Measurements from ENCODE around the gene SCUBE3. TPM values are rescaled to one million over a fixed set of nuclear protein-coding genes. Genes with fewer than 3 reads are reported as not detected.

Gene SCUBE3
- polyA plus RNA-seq, 6 donors from 2014 or later: 0.10 to 0.43 (median 0.25) TPM; not detected in 1

GRCh38 chr6:35259948-35260590, 46.3 kb downstream of the SCUBE3 start:
- no peaks in the 10 kb centered on the region for H3K27me3 Mint-ChIP-seq
- H3K9me3 Mint-ChIP-seq: no peaks in the 10 kb centered on the region
- no peaks in the 10 kb centered on the region for H3K36me3 Mint-ChIP-seq
- peak overlapping the region; percentile 97 to 100 (median 100) for H3K27ac Mint-ChIP-seq
- peak; percentile 67 to 68 for ATAC-seq (ENCODE audit: low read depth in 2 of 2)
- peaks cover 44 to 59% (median 55%) of the 10 kb centered on the region in 3 donors for H3K4me1 Mint-ChIP-seq
- peak overlapping the region; percentile 88 to 98 (median 93) for H3K4me3 Mint-ChIP-seq
- peak; percentile 87 for DNase-seq

DNA sequence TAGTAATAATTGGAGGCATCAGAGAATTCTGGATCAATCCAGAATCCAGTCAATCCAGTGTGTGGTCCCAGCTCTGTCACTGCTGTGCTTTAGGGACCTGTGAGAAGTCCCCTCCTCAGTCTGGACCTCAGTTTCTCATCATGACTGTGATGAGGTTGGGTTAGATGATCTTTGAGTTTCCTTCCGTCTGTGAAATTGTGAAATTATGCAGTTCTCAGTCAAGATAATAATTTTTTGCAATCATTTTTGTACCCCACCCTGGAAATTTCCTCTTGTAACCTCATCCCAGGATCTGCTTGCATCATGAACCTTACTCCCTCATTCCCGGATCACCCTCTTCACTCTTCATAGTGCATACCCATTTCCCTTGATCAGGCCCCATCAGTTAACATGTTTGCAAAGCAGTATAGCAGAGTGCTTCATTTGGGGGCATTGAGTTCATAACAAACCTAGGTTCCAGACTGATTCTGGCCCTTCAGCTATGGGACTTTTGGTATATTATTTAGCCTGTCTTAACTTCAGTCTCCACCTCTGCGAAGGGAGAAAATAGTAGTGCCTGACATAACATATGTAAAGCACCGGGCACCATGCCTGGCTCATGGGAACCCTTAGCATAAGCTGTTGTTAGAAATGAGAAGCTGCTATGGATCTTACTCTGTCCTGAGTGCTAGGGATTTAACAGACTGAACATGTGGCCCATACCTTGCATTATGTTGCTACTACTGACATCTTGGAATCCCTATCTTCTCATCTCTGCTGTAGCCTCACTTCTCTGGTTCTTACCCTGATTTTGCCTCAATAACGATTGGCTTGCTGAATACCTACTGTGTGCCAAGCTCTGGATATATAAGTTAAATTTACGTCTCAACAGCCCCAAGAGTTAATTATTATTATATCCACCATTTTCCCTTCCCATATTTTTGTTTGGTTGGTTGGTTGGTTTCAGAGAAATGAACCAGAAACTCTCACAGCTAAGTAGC, 47.1 kb downstream of the SCUBE3 start:
- DNase-seq: no peak
- peaks cover 49 to 66% (median 61%) of the 10 kb centered on the region in 3 donors for H3K4me1 Mint-ChIP-seq
- peak overlapping the region; percentile 97 to 100 (median 100) for H3K27ac Mint-ChIP-seq
- no peaks in the 10 kb centered on the region for H3K36me3 Mint-ChIP-seq
- peak overlapping the region; percentile 64 to 98 (median 93) for H3K4me3 Mint-ChIP-seq
- H3K9me3 Mint-ChIP-seq: no peaks in the 10 kb centered on the region
- H3K27me3 Mint-ChIP-seq: no peaks in the 10 kb centered on the region
- no peak for ATAC-seq (ENCODE audit: low read depth in 2 of 2)

GRCh38 chr6:35262596-35262995, 48.8 kb downstream of the SCUBE3 start:
- Mint-ChIP-seq H3K9me3 (no peaks in the 10 kb centered on the region), H3K36me3 (no peaks in the 10 kb centered on the region), H3K27me3 (no peaks in the 10 kb centered on the region), H3K27ac (peak overlapping the region; percentile 65 to 97 (median 86)), H3K4me1 (peaks cover 50 to 68% (median 65%) of the 10 kb centered on the region in 3 donors), H3K4me3 (peak overlapping the region in 1 of 8 donors; percentile 63)
- no peak for ATAC-seq (ENCODE audit: low read depth in 2 of 2)
- DNase-seq: no peak

DNA sequence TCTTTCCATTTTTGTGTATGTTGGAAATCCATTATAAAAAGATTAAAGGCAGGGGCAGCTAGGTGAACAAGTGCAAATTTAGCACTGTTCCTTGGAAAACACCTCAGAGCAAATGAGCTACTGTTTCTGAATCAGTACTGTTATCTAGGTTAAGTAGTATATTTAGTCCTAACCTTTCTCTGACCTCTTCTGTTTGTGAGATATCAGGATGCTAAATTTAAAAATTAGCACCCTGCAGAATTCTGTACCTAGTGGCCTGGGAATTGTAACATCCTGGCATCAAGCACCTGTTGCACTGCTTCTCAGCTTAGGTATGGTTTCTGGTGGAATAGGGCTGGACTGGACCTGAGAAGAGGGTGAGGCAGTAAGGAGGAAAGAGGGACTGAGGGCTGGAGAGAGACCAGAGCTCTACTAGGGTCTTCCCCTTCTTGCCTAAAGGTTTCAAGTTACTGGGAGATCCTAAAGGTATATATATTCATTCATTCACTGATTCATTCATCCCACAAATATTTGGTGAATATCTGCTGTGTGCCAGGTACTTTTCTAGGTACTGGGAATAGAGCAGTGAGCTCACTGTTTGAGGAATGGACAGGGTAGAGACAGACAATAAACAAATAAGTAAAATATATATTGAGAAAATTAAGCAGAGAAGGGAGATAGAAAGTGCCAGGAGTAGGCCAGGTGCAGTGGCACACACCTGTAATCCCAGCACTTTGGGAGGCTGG, 51.0 kb downstream of the SCUBE3 start:
- H3K27me3 Mint-ChIP-seq: no peaks in the 10 kb centered on the region
- no peak overlapping the region for H3K4me3 Mint-ChIP-seq
- DNase-seq: no peak
- H3K27ac Mint-ChIP-seq: peak overlapping the region in 4 of 6 donors; percentile 1 to 97 (median 70)
- H3K4me1 Mint-ChIP-seq: peaks cover 46 to 60% (median 57%) of the 10 kb centered on the region in 3 donors
- H3K9me3 Mint-ChIP-seq: no peaks in the 10 kb centered on the region
- no peaks in the 10 kb centered on the region for H3K36me3 Mint-ChIP-seq
- ATAC-seq (ENCODE audit: low read depth in 2 of 2): no peak

- Mint-ChIP-seq H3K4me3 (no peak overlapping the region), H3K9me3 (no peaks in the 10 kb centered on the region), H3K27ac (peak overlapping the region; percentile 1 to 97 (median 36)), H3K36me3 (no peaks in the 10 kb centered on the region), H3K27me3 (no peaks in the 10 kb centered on the region), H3K4me1 (peaks cover 40 to 54% (median 53%) of the 10 kb centered on the region in 3 donors)
- DNase-seq (no peak), ATAC-seq (ENCODE audit: low read depth in 2 of 2) (no peak)
Measured at GRCh38 chr6:35265523-35265922, 51.8 kb downstream of the SCUBE3 start.

DNA sequence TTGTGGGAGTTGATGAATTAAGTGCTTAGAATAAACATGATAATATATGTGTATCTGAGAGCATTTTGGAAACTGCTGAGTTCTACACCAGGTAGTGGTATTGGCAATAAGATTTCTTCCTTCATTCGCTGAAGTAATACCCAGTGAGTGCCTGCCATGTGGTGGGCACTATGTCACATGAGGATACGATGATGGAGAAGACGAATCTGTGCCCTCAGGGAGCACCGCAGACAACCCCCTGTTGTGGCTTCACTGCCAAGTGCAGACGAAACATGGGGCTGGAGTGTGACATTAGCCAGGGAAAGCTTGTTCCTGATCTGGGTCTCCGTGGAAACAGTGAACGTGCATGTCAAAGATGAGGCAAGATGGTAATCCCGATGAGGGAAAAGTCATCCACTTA, 53.7 kb downstream of the SCUBE3 start:
- H3K27me3 Mint-ChIP-seq: no peaks in the 10 kb centered on the region
- H3K9me3 Mint-ChIP-seq: no peaks in the 10 kb centered on the region
- H3K4me1 Mint-ChIP-seq: peaks cover 25 to 40% (median 38%) of the 10 kb centered on the region in 3 donors
- DNase-seq (no peak), ATAC-seq (ENCODE audit: low read depth in 2 of 2) (no peak)
- no peaks in the 10 kb centered on the region for H3K36me3 Mint-ChIP-seq
- H3K4me3 Mint-ChIP-seq: no peak overlapping the region
- H3K27ac Mint-ChIP-seq: peak overlapping the region in 1 of 6 donors; percentile 67

GRCh38 chr6:35267897-35268296, 54.1 kb downstream of the SCUBE3 start:
- Mint-ChIP-seq H3K4me3 (no peak overlapping the region), H3K4me1 (peaks cover 20 to 36% (median 34%) of the 10 kb centered on the region in 3 donors), H3K27me3 (no peaks in the 10 kb centered on the region), H3K27ac (peak overlapping the region in 1 of 6 donors; percentile 39), H3K9me3 (no peaks in the 10 kb centered on the region), H3K36me3 (no peaks in the 10 kb centered on the region)
- no peak for ATAC-seq (ENCODE audit: low read depth in 2 of 2)
- DNase-seq: no peak

GRCh38 chr6:35272005-35272404, 58.2 kb downstream of the SCUBE3 start:
- Mint-ChIP-seq H3K4me1 (peaks cover 6 to 13% (median 8%) of the 10 kb centered on the region in 3 donors), H3K4me3 (no peak overlapping the region), H3K9me3 (no peaks in the 10 kb centered on the region), H3K27ac (no peak overlapping the region), H3K36me3 (no peaks in the 10 kb centered on the region), H3K27me3 (no peaks in the 10 kb centered on the region)
- no peak for DNase-seq
- no peak for ATAC-seq (ENCODE audit: low read depth in 2 of 2)

DNA sequence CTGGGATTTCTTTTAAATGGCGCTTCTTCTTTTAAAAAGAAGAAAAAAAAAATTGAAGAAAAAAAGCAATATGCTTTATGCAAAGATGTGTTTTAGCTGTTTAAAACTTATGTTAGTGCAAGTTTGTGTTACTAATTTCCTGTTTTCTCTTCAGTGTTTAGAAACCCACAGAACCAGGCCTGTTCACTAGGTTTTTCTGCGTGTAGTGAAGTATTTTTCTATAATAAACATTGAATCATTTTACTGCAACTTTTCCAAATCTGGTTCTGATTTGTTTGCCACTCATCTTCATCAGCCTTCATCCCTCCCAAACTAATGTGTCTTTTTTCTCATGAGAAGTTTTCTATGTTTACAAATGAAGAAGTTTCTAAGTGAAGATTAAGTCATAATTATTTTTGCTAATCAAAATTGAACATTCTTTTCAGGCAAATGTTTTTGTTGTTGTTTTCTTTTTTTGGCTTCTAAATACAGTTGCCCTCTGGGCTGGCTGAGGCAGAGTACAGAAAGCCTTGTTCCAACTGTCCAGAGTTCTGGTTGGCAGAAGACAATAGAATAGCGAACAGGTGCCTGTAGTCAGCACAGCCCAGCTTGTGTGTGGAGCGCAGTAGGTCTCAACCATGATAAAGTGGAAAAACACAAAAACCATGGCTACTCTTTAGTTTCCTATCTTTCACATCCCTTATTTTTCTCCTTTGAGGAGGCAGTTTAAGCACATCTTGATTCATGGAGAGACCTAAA, 60.2 kb downstream of the SCUBE3 start:
- Mint-ChIP-seq H3K4me3 (no peak overlapping the region), H3K27ac (peak overlapping the region in 1 of 6 donors; percentile 14), H3K9me3 (no peaks in the 10 kb centered on the region), H3K27me3 (no peaks in the 10 kb centered on the region), H3K4me1 (peaks cover 0 to 18% (median 8%) of the 10 kb centered on the region in 3 donors), H3K36me3 (no peaks in the 10 kb centered on the region)
- ATAC-seq (ENCODE audit: low read depth in 2 of 2) (no peak), DNase-seq (no peak)

DNA sequence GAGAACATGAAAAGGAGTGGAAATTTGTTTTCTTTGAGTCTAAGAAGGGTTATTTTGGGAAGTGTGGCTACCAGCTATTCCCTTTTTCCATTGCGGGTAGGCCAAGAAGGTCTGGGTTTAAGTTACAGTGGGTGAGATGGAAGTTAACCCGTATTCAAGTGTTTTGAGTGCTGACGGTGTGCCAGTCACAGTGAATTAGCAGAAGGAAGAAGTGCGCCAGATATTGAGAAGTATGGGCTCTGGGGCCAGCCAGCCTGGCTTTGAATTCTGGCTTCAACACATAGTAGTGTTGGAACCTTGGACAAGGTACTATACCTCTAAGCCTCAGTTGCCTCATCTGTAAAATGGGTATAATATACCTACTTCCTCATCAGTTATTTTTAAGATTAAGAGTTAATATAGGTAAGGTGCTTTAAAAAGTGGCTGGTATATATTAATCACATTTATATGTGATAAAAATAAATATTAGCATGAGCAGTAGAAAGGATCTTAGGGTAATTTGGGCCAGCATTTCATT, 62.0 kb downstream of the SCUBE3 start:
- H3K4me1 Mint-ChIP-seq: peaks cover 0 to 12% (median 8%) of the 10 kb centered on the region in 3 donors

GRCh38 chr6:35278708-35279107, 65.0 kb downstream of the SCUBE3 start:
- Mint-ChIP-seq H3K4me1 (peaks cover 0 to 12% (median 8%) of the 10 kb centered on the region in 3 donors), H3K4me3 (no peak overlapping the region), H3K36me3 (peaks cover 9 to 15% of the 10 kb centered on the region in 2 donors), H3K9me3 (no peaks in the 10 kb centered on the region), H3K27me3 (no peaks in the 10 kb centered on the region), H3K27ac (peak overlapping the region in 1 of 6 donors; percentile 56)
- ATAC-seq (ENCODE audit: low read depth in 2 of 2): no peak
- DNase-seq: no peak

More for the DNA sequence above, 62.0 kb downstream of the SCUBE3 start:
- Mint-ChIP-seq H3K27ac (peak overlapping the region in 1 of 6 donors; percentile 41), H3K36me3 (no peaks in the 10 kb centered on the region), H3K4me3 (no peak overlapping the region), H3K9me3 (no peaks in the 10 kb centered on the region), H3K27me3 (no peaks in the 10 kb centered on the region)
- no peak for ATAC-seq (ENCODE audit: low read depth in 2 of 2)
- no peak for DNase-seq

DNA sequence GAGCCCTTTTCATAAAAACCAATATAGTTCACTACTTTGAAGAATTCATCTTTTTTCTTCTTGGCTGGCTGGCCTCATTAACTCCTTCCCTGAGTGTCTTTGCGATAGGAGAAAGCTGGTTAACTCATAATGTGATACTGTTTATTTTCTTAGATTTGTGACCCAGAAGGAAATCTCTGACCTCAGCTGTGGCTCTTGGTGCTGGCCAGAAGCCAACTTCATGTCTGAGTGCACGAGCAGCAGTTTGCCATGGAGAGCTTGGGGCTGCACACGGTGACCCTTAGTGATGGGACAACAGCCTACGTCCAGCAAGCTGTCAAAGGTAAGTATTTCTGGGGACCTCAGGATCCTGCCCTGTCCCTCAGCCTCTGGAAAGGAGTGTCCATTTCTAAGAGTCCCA, 67.1 kb downstream of the SCUBE3 start:
- Mint-ChIP-seq H3K27me3 (no peaks in the 10 kb centered on the region), H3K27ac (peak overlapping the region in 1 of 6 donors; percentile 63), H3K4me3 (no peak overlapping the region)

More for the DNA sequence above, 67.1 kb downstream of the SCUBE3 start:
- Mint-ChIP-seq H3K36me3 (peaks cover 15 to 19% of the 10 kb centered on the region in 2 donors), H3K4me1 (peaks cover 0 to 5% (median 0%) of the 10 kb centered on the region in 3 donors), H3K9me3 (no peaks in the 10 kb centered on the region)
- DNase-seq (no peak), ATAC-seq (ENCODE audit: low read depth in 2 of 2) (no peak)

Measured in naive B cell (primary cell).